H7 (cell line): ENCODE data around the gene UQCRFS1. TPM values are rescaled to one million over a fixed set of nuclear protein-coding genes. Genes with fewer than 3 reads are reported as not detected.

Source experiments
- DNase-seq: peaks from one replicate; pipeline ENCODE4 v3.0.0; 2012
- H3K27me3 ChIP-seq: 2 replicates; pipeline ENCODE4 v1.6.0; 2011; ENCODE audit warnings: mild to moderate bottlenecking, low read length; ENCODE audit not compliant: control insufficient read depth, insufficient read depth
- H3K36me3 ChIP-seq: replicated peaks from 2 replicates; pipeline ENCODE4 v1.5.1; 2011; ENCODE audit warnings: low read length; ENCODE audit not compliant: control insufficient read depth, insufficient read depth
- H3K4me3 ChIP-seq: 2 replicates; pipeline ENCODE4 v1.5.1; 2011; ENCODE audit warnings: low read depth, mild to moderate bottlenecking, control low read depth, low read length, moderate library complexity; ENCODE audit not compliant: insufficient read depth
- total RNA-seq: library from RNA; depleted of rRNA; stranded (reverse); fragments of >200 nt; shearing (Covaris generic); gene quantifications from 2 replicates; pipeline ENCODE4 v1.2.3, GENCODE V29; 2014

Gene UQCRFS1
- total RNA-seq, 1 experiment from 2014 or later = 73.2 TPM

- H3K27me3 ChIP-seq = no peaks in the 10 kb centered on the region
- H3K4me3 ChIP-seq = no peak overlapping the region
- peaks cover 7% of the 10 kb centered on the region for H3K36me3 ChIP-seq
- DNase-seq = no peak
Measured at GRCh38 chr19:29206453-29206852, 6.5 kb downstream of the UQCRFS1 start.

DNA sequence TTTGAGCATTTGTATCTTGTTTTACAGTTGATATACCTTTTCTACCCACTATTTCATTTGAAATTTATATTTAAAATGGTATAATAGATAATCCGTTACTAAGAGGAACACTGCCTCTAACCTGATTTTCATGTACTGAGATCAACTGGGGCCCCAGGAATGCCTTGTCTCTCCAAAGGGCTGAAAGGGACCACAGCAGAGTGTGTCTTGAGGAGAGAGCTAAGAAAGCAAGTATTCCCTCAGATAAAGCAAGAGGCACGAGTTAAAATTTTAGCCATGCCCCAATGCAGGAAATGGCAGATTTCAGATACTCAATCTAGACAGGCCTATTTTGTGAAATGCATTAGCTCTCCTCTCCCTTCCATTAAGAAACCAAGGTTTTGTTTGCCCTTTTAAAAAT, 10.7 kb downstream of the UQCRFS1 start:
- DNase-seq = no peak
- Histone ChIP-seq H3K36me3 (peaks cover 4% of the 10 kb centered on the region), H3K4me3 (no peak overlapping the region), H3K27me3 (no peaks in the 10 kb centered on the region)

DNA sequence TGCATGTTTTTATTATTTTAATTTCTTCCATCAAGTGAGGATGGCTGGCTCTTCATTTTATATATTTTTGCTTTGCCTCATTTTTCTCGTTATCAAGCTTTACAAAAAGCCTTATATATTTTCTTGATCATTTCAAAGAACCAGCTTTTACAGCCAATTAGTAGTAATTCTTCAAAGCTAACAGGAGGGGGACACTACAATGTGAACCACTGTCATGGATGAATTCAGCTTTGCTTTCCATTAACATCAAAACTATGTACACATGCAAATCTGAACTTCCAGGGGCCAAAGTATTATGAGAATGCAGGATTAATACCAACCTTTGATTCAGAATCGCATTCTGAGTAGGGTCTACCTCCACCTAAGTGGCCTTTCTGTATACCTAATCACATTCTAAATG, 11.1 kb downstream of the UQCRFS1 start:
- DNase-seq = no peak
- peaks cover 3% of the 10 kb centered on the region for H3K36me3 ChIP-seq
- no peak overlapping the region for H3K4me3 ChIP-seq
- H3K27me3 ChIP-seq = no peaks in the 10 kb centered on the region

- H3K4me3 ChIP-seq = no peak overlapping the region
- no peak for DNase-seq
- no peaks in the 10 kb centered on the region for H3K27me3 ChIP-seq
- H3K36me3 ChIP-seq = no peaks in the 10 kb centered on the region
Measured at GRCh38 chr19:29194658-29195057, 18.3 kb downstream of the UQCRFS1 start.

GRCh38 chr19:29193155-29193554, 19.8 kb downstream of the UQCRFS1 start:
- DNase-seq = no peak
- H3K36me3 ChIP-seq = no peaks in the 10 kb centered on the region
- no peak overlapping the region for H3K4me3 ChIP-seq
- H3K27me3 ChIP-seq = no peaks in the 10 kb centered on the region

DNA sequence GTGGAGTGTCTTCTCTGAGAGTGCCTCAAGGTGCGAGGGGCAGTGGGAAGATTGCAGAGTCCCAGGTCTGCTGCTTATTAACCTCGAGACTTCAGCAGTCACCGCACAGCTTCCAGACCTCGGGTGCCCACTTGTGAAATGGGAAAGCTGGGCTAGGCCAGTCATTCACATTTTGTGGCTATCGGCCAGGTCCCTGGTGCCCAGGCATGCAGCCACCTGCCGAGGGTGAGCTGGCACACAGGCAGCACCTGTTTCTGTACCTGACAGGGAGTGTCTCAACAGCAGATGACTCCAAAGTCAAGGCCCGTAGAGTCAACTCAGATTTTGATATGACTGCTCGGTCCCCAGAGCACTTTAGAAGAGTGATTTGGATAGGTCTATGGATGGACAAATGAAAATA, 21.9 kb downstream of the UQCRFS1 start:
- no peaks in the 10 kb centered on the region for H3K27me3 ChIP-seq
- H3K36me3 ChIP-seq = no peaks in the 10 kb centered on the region
- no peak for DNase-seq
- no peak overlapping the region for H3K4me3 ChIP-seq

- H3K4me3 ChIP-seq = no peak overlapping the region
- no peaks in the 10 kb centered on the region for H3K36me3 ChIP-seq
- H3K27me3 ChIP-seq = no peaks in the 10 kb centered on the region
- no peak for DNase-seq
Measured at GRCh38 chr19:29189033-29189360, 24.0 kb downstream of the UQCRFS1 start.

DNA sequence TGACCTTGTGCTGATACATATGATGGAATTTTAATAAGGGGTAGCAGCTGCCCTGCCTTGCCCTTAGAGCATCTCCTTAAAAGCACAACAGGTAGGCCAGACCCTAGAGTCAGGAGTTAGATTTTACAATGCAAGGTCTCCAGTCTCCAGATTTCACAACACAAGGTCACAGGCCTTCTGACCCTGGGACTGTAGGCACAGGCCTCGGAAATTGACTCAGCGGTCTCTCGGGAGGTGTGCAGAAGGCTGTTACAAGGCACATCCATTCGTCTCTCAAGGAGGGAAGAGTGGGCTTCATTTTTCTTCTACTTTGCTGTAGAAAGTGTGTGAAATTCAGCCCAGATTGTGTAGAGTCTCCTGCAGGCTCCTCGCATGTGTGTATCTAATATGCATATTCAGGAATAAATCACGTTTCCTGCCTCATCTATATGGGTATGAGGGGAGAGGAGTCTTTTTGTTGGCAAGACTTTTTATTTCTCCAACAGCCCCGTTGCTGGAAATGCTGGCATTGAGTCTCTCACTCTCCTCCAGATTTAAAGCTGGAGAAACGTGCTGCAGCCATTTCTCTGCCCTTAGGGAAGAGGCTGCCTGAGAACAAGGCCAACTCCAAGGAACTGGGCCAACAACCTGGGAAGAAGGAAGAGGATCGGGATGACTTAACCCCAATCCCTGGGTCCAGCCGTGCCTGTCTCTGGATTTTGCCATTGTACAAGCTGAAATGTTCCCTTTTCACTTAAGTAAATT, 24.5 kb downstream of the UQCRFS1 start:
- no peak for DNase-seq
- Histone ChIP-seq H3K27me3 (no peaks in the 10 kb centered on the region), H3K4me3 (no peak overlapping the region), H3K36me3 (no peaks in the 10 kb centered on the region)

GRCh38 chr19:29187676-29188075, 25.3 kb downstream of the UQCRFS1 start:
- Histone ChIP-seq H3K36me3 (no peaks in the 10 kb centered on the region), H3K27me3 (no peaks in the 10 kb centered on the region), H3K4me3 (no peak overlapping the region)
- no peak for DNase-seq

GRCh38 chr19:29185427-29185826, 27.5 kb downstream of the UQCRFS1 start:
- Histone ChIP-seq H3K36me3 (no peaks in the 10 kb centered on the region), H3K4me3 (no peak overlapping the region), H3K27me3 (no peaks in the 10 kb centered on the region)
- no peak for DNase-seq

DNA sequence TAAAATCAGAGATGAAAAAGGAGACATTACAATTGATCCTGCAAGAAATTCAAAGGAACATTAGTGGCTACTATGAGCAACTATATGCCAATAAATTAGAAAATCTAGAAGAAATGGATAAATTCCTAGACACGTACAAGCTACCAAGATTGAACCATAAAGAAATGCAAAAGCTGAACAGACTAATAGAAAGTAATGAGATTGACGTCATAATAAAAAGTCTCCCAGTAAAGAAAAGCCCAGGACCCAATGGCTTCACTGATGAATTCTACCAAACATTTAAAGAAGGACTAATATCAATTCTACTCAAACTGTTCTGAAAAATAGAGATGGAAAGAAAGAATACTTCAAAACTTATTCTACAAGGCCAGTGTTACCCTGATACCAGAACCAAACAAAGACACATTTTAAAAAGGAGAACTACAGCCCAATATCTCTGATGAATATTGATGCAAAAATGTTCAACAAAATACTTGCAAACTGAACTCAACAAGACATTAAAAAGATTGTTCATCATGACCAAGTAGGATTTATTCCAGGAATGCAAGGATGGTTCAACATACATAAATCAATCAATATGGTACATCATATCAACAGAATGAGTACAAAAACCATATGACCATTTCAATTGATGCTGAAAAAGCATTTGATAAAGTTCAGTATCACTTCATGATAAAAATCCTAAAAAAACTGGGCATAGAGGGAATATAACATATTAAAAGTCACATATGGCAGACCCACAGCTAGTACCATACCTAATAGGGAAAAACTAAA, 35.8 kb downstream of the UQCRFS1 start:
- H3K36me3 ChIP-seq = no peaks in the 10 kb centered on the region
- DNase-seq = no peak
- H3K4me3 ChIP-seq = no peak overlapping the region
- no peaks in the 10 kb centered on the region for H3K27me3 ChIP-seq

GRCh38 chr19:29173896-29174295, 39.1 kb downstream of the UQCRFS1 start:
- Histone ChIP-seq H3K4me3 (no peak overlapping the region), H3K36me3 (no peaks in the 10 kb centered on the region), H3K27me3 (no peaks in the 10 kb centered on the region)
- no peak for DNase-seq

- DNase-seq = no peak
- H3K4me3 ChIP-seq = no peak overlapping the region
- H3K27me3 ChIP-seq = no peaks in the 10 kb centered on the region
- no peaks in the 10 kb centered on the region for H3K36me3 ChIP-seq
Measured at GRCh38 chr19:29172302-29172701, 40.6 kb downstream of the UQCRFS1 start.

DNA sequence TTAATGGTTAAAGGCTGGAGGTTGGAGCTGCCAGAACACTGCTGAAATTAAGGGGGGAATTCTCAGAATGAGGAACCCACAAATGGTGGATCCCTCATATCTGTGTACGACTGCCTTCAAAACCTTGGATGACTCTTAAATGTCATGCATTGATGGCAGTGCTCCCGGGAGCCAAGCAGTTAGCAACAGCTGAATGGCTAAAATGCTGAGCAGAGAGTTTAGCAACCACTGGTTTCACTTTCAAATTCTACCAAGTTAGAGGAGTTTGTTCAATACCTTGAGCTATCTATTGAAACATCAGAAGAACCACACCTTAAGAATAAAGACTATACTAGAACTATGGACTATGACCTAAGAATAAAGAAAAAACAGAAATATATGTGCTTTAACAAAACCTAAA, 41.4 kb downstream of the UQCRFS1 start:
- Histone ChIP-seq H3K27me3 (no peaks in the 10 kb centered on the region), H3K4me3 (no peak overlapping the region), H3K36me3 (no peaks in the 10 kb centered on the region)
- no peak for DNase-seq

- DNase-seq = no peak
- Histone ChIP-seq H3K4me3 (no peak overlapping the region), H3K36me3 (no peaks in the 10 kb centered on the region), H3K27me3 (no peaks in the 10 kb centered on the region)
Measured at GRCh38 chr19:29170554-29170953, 42.4 kb downstream of the UQCRFS1 start.
